OCI-LY7 (cell line): Measurements from ENCODE around the gene CALHM5. TPM values are rescaled to one million over a fixed set of nuclear protein-coding genes. Genes with fewer than 3 reads are reported as not detected.

ENCODE experiments used
- BruUV-seq: library from RNA; stranded (reverse); fragments of 400-500 nt; replicated peaks from 2 replicates; lab custom pipeline; 2021; lab: Mats Ljungman, UMichigan
- CTCF ChIA-PET: fragments of 300-600 bp; sonication (Branson Sonifier 250); formaldehyde crosslinking; loops from one replicate; lab custom pipeline; 2022; ENCODE audit warnings: antibody characterized with exemption; ENCODE audit not compliant: unreplicated experiment; lab: Charles Lee
- POLR2A ChIA-PET: fragments of 300-600 bp; sonication (Branson Sonifier 250); formaldehyde crosslinking; loops from one replicate; lab custom pipeline; 2022; ENCODE audit warnings: antibody characterized with exemption; lab: Charles Lee
- DNase-seq: peaks from one replicate; pipeline ENCODE4 v3.0.0-alpha.2; 2015; ENCODE audit warnings: low spot score
- H2AFZ ChIP-seq: fragments of 200-600 bp; sonication (generic), shearing (Covaris generic); 2 replicates; pipeline ENCODE4 v1.6.1; 2014; ENCODE audit warnings: mild to moderate bottlenecking, antibody characterized with exemption, low read length, moderate library complexity
- H3K27ac ChIP-seq: fragments of 200-600 bp; sonication (generic); 2 replicates; pipeline ENCODE4 v1.5.1; 2014; ENCODE audit warnings: mixed run types, low read depth, mild to moderate bottlenecking, moderate library complexity, low read length, inconsistent platforms; ENCODE audit not compliant: poor library complexity, severe bottlenecking
- H3K36me3 ChIP-seq: fragments of 200-600 bp; sonication (generic); 2 replicates; pipeline ENCODE4 v1.6.1; 2014; ENCODE audit warnings: mild to moderate bottlenecking, antibody characterized with exemption, low read length, moderate library complexity, mixed read lengths; ENCODE audit not compliant: insufficient read depth
- H3K4me1 ChIP-seq: fragments of 200-600 bp; sonication (generic); 2 replicates; pipeline ENCODE4 v1.5.1; 2014; ENCODE audit warnings: mild to moderate bottlenecking, low read length; ENCODE audit not compliant: insufficient read depth, poor library complexity, severe bottlenecking
- H3K4me2 ChIP-seq: fragments of 200-600 bp; sonication (generic); 2 replicates; pipeline ENCODE4 v1.6.1; 2014; ENCODE audit warnings: mild to moderate bottlenecking, low read length
- H3K4me3 ChIP-seq: fragments of 200-600 bp; sonication (generic); 2 replicates; pipeline ENCODE4 v1.5.1; 2014; ENCODE audit warnings: mild to moderate bottlenecking, low read depth, low read length; ENCODE audit not compliant: poor library complexity, severe bottlenecking
- H3K79me2 ChIP-seq: fragments of 200-600 bp; sonication (generic); 2 replicates; pipeline ENCODE4 v1.6.1; 2016; ENCODE audit warnings: low read depth, mild to moderate bottlenecking, low read length, moderate library complexity, mixed read lengths; ENCODE audit not compliant: insufficient read depth
- H3K9me2 ChIP-seq: fragments of 200-600 bp; sonication (generic); 2 replicates; pipeline ENCODE4 v1.6.1; 2016; ENCODE audit warnings: mild to moderate bottlenecking, low read length, mixed read lengths; ENCODE audit not compliant: insufficient read depth
- H3K9me3 ChIP-seq: fragments of 200-600 bp; sonication (generic); 2 replicates; pipeline ENCODE4 v1.6.1; 2014; ENCODE audit warnings: mild to moderate bottlenecking, mixed run types, low read length, mixed read lengths
- H4K20me1 ChIP-seq: fragments of 200-600 bp; sonication (generic); 2 replicates; pipeline ENCODE4 v1.6.1; 2014; ENCODE audit warnings: mild to moderate bottlenecking, antibody characterized with exemption, low read length, moderate library complexity, mixed read lengths; ENCODE audit not compliant: insufficient read depth
- CTCF ChIP-seq: fragments of 200-600 bp; sonication (generic); conservative IDR thresholded peaks from 2 replicates; pipeline ENCODE4 v1.5.1; 2014; ENCODE audit warnings: mild to moderate bottlenecking, antibody characterized with exemption, low read length, moderate library complexity, mixed read lengths
- EZH2phosphoT487 ChIP-seq: fragments of 200-600 bp; sonication (generic); IDR thresholded peaks from 2 replicates; pipeline ENCODE4 v1.6.1; 2018; ENCODE audit warnings: low read depth, borderline replicate concordance, mild to moderate bottlenecking, mixed run types, antibody characterized with exemption, low read length, moderate library complexity, mixed read lengths
- intact Hi-C: fragments of 100-400 bp; cut with micrococcal nuclease; formaldehyde crosslinking; loops from one replicate; pipeline ENCODE4 v1.10.0; 2022; ENCODE audit not compliant: unreplicated experiment
- total RNA-seq, 2 experiments: library from RNA; depleted of rRNA in 1 of 2; stranded (reverse); fragments of >200 nt in 1 of 2; shearing (Covaris generic) in 1 of 2; gene quantifications; 2 replicates each; pipeline ENCODE4 v1.2.3, GENCODE V29; 2014 to 2022

The CALHM5 gene
- total RNA-seq, 2 experiments from 2014 or later: not detected

- no peaks in the 10 kb centered on the region for H3K9me2 ChIP-seq
- H3K4me1 ChIP-seq: peaks cover 2% of the 10 kb centered on the region
- no peaks in the 10 kb centered on the region for H3K36me3 ChIP-seq
- intact Hi-C loops: no loop called here
- TF ChIP-seq CTCF (no peak), EZH2phosphoT487 (no peak)
- no peaks in the 10 kb centered on the region for H4K20me1 ChIP-seq
- H2AFZ ChIP-seq: no peak overlapping the region
- no peaks in the 10 kb centered on the region for H3K79me2 ChIP-seq
- H3K27ac ChIP-seq: no peak overlapping the region
- no peak overlapping the region for H3K4me3 ChIP-seq
- no peak overlapping the region for H3K4me2 ChIP-seq
- BruUV-seq: no TSS peak
- ChIA-PET POLR2A (interaction anchor here (0.9 to 1.1 kb wide), 2 partner anchors 10 to 287 kb away, joined by 3 to 5 read pairs; partner anchors contain the start of gene CALHM4), CTCF (interaction anchor here (0.9 to 1.4 kb wide), 2 partner anchors 293 to 295 kb away, joined by 3 read pairs; no protein-coding TSS in a partner anchor)
- no peak for DNase-seq
- no peaks in the 10 kb centered on the region for H3K9me3 ChIP-seq
These were observed 52.4 kb downstream of the CALHM5 start for GRCh38 chr6:116563830-116564229.

- no peaks in the 10 kb centered on the region for H3K9me2 ChIP-seq
- H3K36me3 ChIP-seq: no peaks in the 10 kb centered on the region
- peaks cover 7% of the 10 kb centered on the region for H3K4me1 ChIP-seq
- DNase-seq: no peak
- H2AFZ ChIP-seq: no peak overlapping the region
- H3K79me2 ChIP-seq: 0 out of 2 replicates have a peak, but pooled peaks cover under 1% of the 10 kb centered on the region
- no peaks in the 10 kb centered on the region for H3K9me3 ChIP-seq
- H3K4me2 ChIP-seq: no peak overlapping the region
- intact Hi-C loops: no loop called here
- CTCF ChIA-PET: no interaction called here
- TF ChIP-seq CTCF: no peak
- no peak for TF ChIP-seq EZH2phosphoT487
- H3K27ac ChIP-seq: no peak overlapping the region
- BruUV-seq: no TSS peak
- H3K4me3 ChIP-seq: no peak overlapping the region
- POLR2A ChIA-PET: interaction anchor here (0.9 kb wide), 1 partner anchor 11 kb away, joined by 5 read pairs; the partner anchor contains the start of gene CALHM4
- H4K20me1 ChIP-seq: no peaks in the 10 kb centered on the region
These were observed 52.9 kb downstream of the CALHM5 start for GRCh38 chr6:116564311-116564710.
